Fibroblast of mammary gland (primary cell): Measurements from ENCODE around the gene SLC4A1AP.

Experiments used
- DNase-seq: peaks from one replicate; pipeline ENCODE4 v3.0.0-alpha.2; 2010; ENCODE audit warnings: low read depth
- H3K4me3 ChIP-seq: 2 replicates; pipeline ENCODE4 v1.5.1; 2011; ENCODE audit warnings: low read depth, mild to moderate bottlenecking, low read length, moderate library complexity; ENCODE audit not compliant: control insufficient read depth
- CTCF ChIP-seq: conservative IDR thresholded peaks from 2 replicates; pipeline ENCODE4 v1.5.1; 2011; ENCODE audit warnings: low read depth, low read length, inconsistent platforms; ENCODE audit not compliant: control insufficient read depth, insufficient read depth

The SLC4A1AP gene

GRCh38 chr2:27685577-27685976 is 21.9 kb downstream of the SLC4A1AP start:
- no peak for DNase-seq
- no peak overlapping the region for H3K4me3 ChIP-seq
- TF ChIP-seq CTCF = no peak

- H3K4me3 ChIP-seq = no peak overlapping the region
- no peak for TF ChIP-seq CTCF
- no peak for DNase-seq
These were observed 23.5 kb downstream of the SLC4A1AP start for GRCh38 chr2:27687232-27687631.

DNA sequence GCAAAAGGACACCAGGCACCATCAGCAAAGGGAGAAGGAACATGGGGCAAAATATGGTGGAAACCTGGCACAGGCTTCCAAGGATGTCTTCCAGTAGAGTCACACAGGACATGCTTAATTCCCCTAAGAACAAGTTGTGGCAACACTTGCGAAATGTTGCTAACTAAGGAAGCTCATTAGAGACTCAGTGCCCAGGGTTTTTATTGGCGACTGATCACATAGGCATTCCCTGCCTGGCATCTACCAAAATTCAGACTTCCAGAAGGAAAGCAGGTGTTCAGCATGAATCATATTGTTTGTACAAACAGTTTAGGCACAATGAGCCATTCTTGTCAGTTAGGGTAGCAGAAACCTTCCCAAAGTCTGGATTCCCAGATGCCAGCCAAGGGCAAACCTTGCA is 25.7 kb downstream of the SLC4A1AP start:
- no peak for DNase-seq
- TF ChIP-seq CTCF = no peak
- H3K4me3 ChIP-seq = no peak overlapping the region

GRCh38 chr2:27690052-27690451 is 26.4 kb downstream of the SLC4A1AP start:
- no peak for DNase-seq
- no peak overlapping the region for H3K4me3 ChIP-seq
- TF ChIP-seq CTCF = no peak

DNA sequence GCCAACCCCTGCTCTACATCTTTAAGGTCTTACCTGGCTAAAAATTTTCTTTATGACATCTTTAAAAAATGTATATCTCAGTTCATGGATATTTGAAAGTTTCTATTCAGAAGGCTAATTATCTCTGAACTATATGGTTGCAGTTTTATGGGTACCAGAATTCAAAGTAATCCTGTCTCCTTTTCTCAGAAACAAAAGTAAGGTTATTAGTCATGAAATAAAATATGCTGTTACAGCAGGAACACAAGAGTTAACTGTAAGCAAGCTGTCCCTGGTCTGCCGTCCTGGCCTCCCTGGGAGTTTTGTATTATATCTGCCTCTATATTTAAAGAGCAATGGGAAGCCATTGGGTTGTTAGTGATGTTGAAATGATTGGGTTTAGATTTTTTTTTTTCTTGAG is 34.0 kb downstream of the SLC4A1AP start:
- no peak for DNase-seq
- TF ChIP-seq CTCF = no peak
- no peak overlapping the region for H3K4me3 ChIP-seq

DNA sequence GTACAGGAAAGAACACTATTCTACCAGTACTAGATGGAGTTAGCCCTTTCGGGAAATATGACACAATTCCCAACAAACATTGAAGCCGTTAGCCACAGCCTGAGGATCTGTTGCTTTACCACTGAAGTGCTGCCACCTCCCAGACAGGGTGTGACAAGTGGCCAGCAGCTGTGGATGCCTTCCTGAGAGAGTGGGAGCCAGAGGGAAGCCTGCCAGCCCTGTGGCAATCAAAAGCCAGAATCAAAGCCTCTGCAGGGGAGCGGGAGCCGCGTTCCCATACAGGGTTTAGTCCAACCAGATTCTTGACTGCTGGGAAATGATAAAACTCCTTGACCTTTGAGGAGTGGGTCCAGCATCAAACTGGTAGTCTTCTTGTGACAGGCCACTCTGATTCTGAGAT is 38.0 kb downstream of the SLC4A1AP start:
- TF ChIP-seq CTCF = no peak
- no peak for DNase-seq

GRCh38 chr2:27702302-27702701 is 38.6 kb downstream of the SLC4A1AP start:
- H3K4me3 ChIP-seq = no peak overlapping the region
- TF ChIP-seq CTCF = no peak
- no peak for DNase-seq

More for the DNA sequence above, 38.0 kb downstream of the SLC4A1AP start:
- H3K4me3 ChIP-seq = no peak overlapping the region
